HUES64 (cell line): ENCODE measurements around the gene HCRT.

ENCODE experiments used
- H3K27ac ChIP-seq: 2 replicates; pipeline ENCODE4 v1.7.0; 2013; ENCODE audit warnings: low read depth, low read length, inconsistent platforms
- H3K27me3 ChIP-seq: 2 replicates; pipeline ENCODE4 v1.6.1; 2013; ENCODE audit warnings: mild to moderate bottlenecking, low read length; ENCODE audit not compliant: insufficient read depth
- H3K36me3 ChIP-seq: 2 replicates; pipeline ENCODE4 v1.6.1; 2013; ENCODE audit warnings: mild to moderate bottlenecking, low read length; ENCODE audit not compliant: insufficient read depth
- H3K4me1 ChIP-seq: 2 replicates; pipeline ENCODE4 v1.6.1; 2013; ENCODE audit warnings: mild to moderate bottlenecking, low read length, moderate library complexity; ENCODE audit not compliant: insufficient read depth
- H3K4me3 ChIP-seq: 2 replicates; pipeline ENCODE4 v1.5.1; 2013; ENCODE audit warnings: mild to moderate bottlenecking, low read length, moderate library complexity
- H3K9ac ChIP-seq: 2 replicates; pipeline ENCODE4 v1.6.1; 2013; ENCODE audit warnings: mild to moderate bottlenecking, low read depth, low read length
- H3K9me3 ChIP-seq: 2 replicates; pipeline ENCODE4 v1.6.1; 2013; ENCODE audit warnings: low read depth, low read length; ENCODE audit not compliant: insufficient read depth
- WGBS: fragments of 150-250, 120-280 bp; methylation state at CpG from one replicate; pipeline ENCODE4 v1.1.7; 2013; ENCODE audit warnings: missing lambda C conversion rate; 5-methylcytosine and 5-hydroxymethylcytosine counted together

Gene HCRT

DNA sequence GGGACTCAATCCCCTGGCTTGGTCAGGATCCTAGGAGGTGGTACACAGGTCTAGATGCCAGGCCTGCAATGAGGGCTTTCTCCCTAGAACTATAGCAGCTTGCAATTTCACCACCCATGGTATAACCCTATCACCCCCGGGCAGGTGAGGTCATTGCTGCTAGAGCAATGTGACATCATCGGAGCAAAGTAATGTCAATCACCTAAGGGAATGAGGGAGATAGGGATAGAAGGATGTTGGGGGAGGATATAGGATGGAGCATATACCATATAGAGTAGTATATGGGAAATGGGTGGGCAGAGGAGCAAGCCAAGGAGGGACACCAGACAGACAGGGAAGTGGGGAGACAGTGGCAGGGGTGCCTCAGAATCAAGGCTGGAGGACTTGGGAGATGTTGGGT, 7.6 kb downstream of the HCRT start:
- Histone ChIP-seq H3K9me3 (no peaks in the 10 kb centered on the region), H3K9ac (no peak overlapping the region), H3K4me1 (no peaks in the 10 kb centered on the region), H3K36me3 (no peaks in the 10 kb centered on the region), H3K4me3 (no peak overlapping the region), H3K27me3 (peaks cover 28% of the 10 kb centered on the region), H3K27ac (no peak overlapping the region)
- 87% methylated on average over 2 of the region's 2 CpGs for WGBS

DNA sequence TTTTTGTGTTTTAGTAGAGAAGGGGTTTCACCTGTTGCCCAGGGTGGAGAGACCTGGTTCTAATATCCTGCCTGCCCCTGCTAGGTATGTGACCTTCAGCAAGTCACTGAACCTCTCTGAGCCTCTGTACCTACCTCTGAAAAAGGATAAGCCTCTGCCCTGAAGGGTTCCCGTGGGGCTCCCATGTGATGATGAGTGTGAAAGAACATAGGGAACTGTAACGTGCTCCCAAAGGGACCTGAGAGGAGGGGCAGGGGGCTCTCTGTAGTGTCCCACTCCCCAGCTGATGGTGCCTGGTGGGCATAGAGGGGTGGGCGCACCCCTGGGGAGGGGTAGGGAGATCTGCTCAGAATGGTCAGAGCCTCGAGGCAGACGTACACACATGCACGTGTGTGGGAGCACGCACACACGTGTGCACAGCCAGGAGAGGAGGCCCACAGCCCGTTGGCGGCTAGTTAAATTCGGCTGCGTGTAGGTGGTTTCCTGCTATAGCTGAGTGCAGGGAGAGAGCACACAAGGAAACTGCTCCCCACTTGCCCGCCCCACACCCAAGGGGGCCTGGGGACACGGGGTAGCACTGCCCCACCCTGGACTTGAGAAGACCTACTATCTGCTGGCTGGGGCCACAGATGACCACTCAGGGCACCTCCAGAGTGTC, 11.0 kb downstream of the HCRT start:
- H3K9me3 ChIP-seq: no peaks in the 10 kb centered on the region
- no peaks in the 10 kb centered on the region for H3K36me3 ChIP-seq
- H3K9ac ChIP-seq: no peak overlapping the region
- H3K4me1 ChIP-seq: no peaks in the 10 kb centered on the region
- no peak overlapping the region for H3K4me3 ChIP-seq
- no peak overlapping the region for H3K27ac ChIP-seq
- H3K27me3 ChIP-seq: no peaks in the 10 kb centered on the region
- 89% methylated on average over 14 of the region's 14 CpGs for WGBS

DNA sequence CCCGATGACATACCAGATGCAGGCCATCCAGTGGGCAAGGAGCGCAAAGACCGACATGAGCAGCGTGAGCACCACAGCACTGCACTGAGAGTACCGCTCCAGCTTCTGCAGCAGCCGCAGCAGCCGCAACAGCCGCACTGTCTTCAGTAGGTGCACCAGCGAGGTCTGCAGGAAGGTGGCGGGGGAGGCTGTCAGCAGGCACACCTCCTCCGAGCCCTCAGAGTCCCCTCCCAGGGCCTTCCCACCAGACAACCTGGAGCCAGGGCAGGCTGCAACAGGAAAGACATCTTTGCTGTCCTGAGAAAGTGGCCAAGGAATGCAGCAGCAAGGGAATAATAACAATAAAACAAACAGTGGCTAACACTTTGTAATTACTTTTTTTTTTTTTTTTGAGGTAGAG, 13.4 kb downstream of the HCRT start:
- Histone ChIP-seq H3K27me3 (no peaks in the 10 kb centered on the region), H3K36me3 (no peaks in the 10 kb centered on the region), H3K4me3 (no peak overlapping the region), H3K4me1 (no peaks in the 10 kb centered on the region), H3K9me3 (no peaks in the 10 kb centered on the region), H3K27ac (no peak overlapping the region), H3K9ac (no peak overlapping the region)
- WGBS: 65% methylated on average over 11 of the region's 11 CpGs

DNA sequence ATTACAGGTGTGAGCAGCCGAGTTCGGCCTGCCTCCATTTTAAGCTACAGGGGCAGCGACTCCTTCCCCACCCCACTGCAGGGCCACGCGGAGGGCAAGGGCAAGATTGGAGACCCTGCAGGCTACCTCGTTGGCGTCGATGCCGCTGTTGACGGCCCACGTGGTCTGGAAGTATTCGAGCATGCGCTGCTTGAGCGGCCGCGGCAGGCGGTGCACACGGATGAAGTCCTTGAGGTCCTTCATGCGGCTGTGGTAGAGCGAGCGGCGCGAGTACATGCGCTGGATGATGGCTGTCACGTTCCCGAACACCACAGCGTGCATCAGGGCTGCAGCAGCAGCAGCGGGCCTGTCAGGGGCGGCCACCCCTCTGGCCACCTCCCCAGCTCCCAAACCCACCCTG, 15.9 kb downstream of the HCRT start:
- Histone ChIP-seq H3K9ac (no peak overlapping the region), H3K36me3 (no peaks in the 10 kb centered on the region), H3K4me1 (no peaks in the 10 kb centered on the region), H3K4me3 (no peak overlapping the region), H3K27ac (no peak overlapping the region), H3K27me3 (no peaks in the 10 kb centered on the region), H3K9me3 (no peaks in the 10 kb centered on the region)
- 96% methylated on average over 29 of the region's 29 CpGs for WGBS

DNA sequence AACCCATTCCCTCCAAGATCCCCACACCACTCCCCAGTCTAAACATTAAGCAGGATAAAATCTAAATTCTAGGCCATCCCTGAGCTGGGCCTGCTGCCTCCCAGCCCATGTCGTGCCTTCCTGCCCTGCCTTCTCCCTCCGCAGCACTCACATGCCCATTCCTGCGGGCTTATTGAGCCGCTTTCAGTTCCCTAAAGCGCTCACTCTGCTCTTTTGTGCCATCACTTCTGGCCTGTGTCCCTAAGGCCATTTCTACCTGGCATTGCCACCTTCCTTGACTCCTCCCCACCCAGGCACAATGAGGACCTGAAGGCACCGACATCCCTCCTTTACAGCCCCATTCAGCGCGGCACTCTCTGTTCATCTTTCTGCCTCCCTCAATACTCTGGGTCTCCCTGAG, 17.4 kb downstream of the HCRT start:
- Histone ChIP-seq H3K27me3 (no peaks in the 10 kb centered on the region), H3K4me1 (no peaks in the 10 kb centered on the region), H3K4me3 (no peak overlapping the region), H3K36me3 (no peaks in the 10 kb centered on the region), H3K9ac (no peak overlapping the region), H3K9me3 (no peaks in the 10 kb centered on the region), H3K27ac (no peak overlapping the region)
- 92% methylated on average over 8 of the region's 8 CpGs for WGBS

DNA sequence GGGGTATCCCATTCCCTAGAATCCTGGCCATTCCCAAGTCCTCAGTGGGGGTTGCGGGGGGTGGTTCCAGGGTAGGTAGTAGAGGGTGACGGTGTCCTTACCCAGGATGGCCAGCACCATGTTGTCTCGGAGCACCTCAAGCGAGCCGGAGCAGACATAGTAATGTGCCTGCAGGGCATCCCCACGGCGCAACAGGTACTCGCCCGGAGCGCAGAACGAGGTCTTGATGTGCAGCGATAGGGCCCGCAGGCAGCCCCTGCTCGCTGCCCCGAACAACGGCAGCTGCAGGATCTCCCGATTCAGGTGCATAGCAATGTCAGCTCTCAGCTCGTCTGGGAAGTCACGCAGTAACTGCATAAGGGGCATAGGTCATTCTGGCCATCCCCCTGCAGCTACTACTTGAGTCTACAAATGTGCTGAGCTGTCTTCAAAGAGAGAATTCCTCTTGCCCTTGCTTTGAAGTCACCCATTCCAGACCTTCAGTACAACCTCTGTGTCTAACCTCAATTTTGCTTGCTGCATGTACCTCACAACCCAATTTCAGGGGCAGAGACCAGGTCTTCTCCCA, 19.0 kb downstream of the HCRT start:
- WGBS: 93% methylated on average over 19 of the region's 19 CpGs
- no peak overlapping the region for H3K9ac ChIP-seq
- H3K9me3 ChIP-seq: no peaks in the 10 kb centered on the region
- H3K36me3 ChIP-seq: no peaks in the 10 kb centered on the region
- H3K4me3 ChIP-seq: no peak overlapping the region
- H3K4me1 ChIP-seq: no peaks in the 10 kb centered on the region
- H3K27ac ChIP-seq: no peak overlapping the region
- H3K27me3 ChIP-seq: no peaks in the 10 kb centered on the region

DNA sequence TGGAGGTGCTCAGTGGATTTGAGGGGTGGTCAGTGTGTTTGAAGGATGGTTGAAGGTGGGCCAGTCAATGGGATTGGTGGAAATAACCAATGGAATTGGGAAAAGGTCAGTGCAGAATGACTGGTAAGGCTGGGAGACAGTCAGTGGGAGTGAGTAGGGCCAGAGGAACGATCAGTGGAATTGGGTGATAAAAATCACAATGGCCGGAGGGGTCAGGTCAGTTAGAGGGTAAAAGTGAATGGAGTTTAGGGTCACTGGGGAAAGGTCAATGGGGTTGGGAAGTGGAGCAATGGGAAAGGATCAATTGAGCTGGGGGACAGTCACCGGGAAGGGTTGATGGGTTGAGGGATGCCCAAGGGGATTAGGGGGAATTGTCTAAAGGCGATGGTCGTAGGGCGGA, 19.5 kb downstream of the HCRT start:
- Histone ChIP-seq H3K36me3 (no peaks in the 10 kb centered on the region), H3K27me3 (no peaks in the 10 kb centered on the region), H3K4me3 (no peak overlapping the region), H3K4me1 (no peaks in the 10 kb centered on the region), H3K9ac (no peak overlapping the region), H3K9me3 (no peaks in the 10 kb centered on the region), H3K27ac (no peak overlapping the region)
- 94% methylated on average over 6 of the region's 6 CpGs for WGBS

DNA sequence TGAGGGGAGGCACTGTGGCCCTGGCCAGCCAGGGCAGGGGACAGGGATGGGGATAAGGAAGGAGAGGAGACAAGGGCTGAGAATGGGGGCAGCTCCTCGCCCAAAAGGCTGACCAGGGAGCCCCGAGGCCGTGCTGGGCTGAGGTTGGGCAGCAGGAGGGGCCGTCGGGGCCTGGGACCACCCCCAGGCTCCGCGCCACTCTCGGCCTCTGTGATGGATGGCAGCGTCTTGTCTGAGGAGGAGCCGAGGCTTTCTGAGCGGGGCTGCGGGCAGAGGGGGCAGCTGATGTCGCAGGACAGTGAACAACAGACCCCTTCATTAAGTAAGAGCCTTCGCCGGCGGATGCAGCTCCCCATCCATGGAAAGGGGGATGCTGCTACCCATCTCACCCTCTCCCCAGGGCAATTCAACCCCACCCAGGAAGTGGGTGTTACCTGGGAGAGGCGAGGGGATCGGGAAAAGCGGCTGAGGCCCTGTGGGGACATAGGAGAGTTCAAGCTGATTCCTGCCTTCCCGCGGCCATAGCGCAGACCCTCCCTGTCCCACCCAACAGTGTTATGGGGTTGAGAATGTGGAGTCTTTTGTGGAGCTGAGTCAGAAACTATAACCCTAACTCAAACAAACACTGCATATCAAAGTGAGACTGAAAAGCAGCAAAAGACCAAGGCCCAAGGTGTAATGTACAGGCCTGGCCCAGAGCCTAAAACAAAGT, 21.4 kb downstream of the HCRT start:
- Histone ChIP-seq H3K27ac (no peak overlapping the region), H3K27me3 (no peaks in the 10 kb centered on the region), H3K9ac (no peak overlapping the region), H3K9me3 (no peaks in the 10 kb centered on the region), H3K4me1 (no peaks in the 10 kb centered on the region), H3K4me3 (no peak overlapping the region), H3K36me3 (no peaks in the 10 kb centered on the region)
- 84% methylated on average over 20 of the region's 22 CpGs for WGBS

DNA sequence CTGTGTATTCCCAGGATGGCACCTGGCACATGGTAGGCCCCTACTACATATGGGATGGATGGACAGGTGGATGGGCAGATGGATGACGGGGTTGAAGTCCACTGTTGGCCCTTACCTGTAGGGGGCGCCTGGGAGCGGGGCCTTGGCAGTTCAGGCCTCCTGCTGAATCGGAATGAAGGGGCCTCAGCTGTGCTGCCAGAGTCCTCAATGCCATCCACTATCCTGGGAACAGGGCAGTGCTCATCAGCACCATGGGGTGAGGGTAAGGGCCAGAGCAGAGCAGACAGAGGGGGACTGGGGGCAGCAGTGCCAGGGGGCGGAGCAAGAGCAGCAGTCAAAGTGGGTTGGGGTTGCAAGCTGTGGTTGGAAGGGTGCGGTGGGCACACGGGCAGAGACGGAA, 22.1 kb downstream of the HCRT start:
- no peak overlapping the region for H3K4me3 ChIP-seq
- no peak overlapping the region for H3K27ac ChIP-seq
- no peaks in the 10 kb centered on the region for H3K4me1 ChIP-seq
- H3K27me3 ChIP-seq: no peaks in the 10 kb centered on the region
- H3K9me3 ChIP-seq: no peaks in the 10 kb centered on the region
- 70% methylated on average over 8 of the region's 8 CpGs for WGBS
- H3K36me3 ChIP-seq: no peaks in the 10 kb centered on the region
- H3K9ac ChIP-seq: no peak overlapping the region

DNA sequence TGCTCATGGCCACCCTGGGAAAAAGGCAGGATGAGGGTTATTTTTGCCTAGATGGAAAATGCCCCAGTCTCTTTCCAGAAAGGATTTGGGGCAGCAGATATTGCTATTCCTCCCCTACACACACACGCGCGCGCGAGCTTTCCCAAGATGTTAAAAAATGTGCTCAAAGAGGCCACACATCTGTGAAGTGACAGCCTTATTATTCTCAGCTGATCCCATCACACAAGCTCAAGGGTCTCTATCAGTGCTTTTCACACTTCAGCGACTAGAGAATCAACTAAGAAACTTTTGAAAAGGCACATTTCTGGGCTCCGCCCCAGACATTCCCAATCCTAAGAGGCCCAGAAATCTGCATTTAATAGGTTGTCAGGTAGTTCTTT, 24.7 kb downstream of the HCRT start:
- H3K9ac ChIP-seq: no peak overlapping the region
- no peaks in the 10 kb centered on the region for H3K36me3 ChIP-seq
- no peak overlapping the region for H3K27ac ChIP-seq
- H3K27me3 ChIP-seq: no peaks in the 10 kb centered on the region
- no peaks in the 10 kb centered on the region for H3K9me3 ChIP-seq
- no peak overlapping the region for H3K4me3 ChIP-seq
- WGBS: 91% methylated on average over 6 of the region's 7 CpGs
- H3K4me1 ChIP-seq: no peaks in the 10 kb centered on the region

DNA sequence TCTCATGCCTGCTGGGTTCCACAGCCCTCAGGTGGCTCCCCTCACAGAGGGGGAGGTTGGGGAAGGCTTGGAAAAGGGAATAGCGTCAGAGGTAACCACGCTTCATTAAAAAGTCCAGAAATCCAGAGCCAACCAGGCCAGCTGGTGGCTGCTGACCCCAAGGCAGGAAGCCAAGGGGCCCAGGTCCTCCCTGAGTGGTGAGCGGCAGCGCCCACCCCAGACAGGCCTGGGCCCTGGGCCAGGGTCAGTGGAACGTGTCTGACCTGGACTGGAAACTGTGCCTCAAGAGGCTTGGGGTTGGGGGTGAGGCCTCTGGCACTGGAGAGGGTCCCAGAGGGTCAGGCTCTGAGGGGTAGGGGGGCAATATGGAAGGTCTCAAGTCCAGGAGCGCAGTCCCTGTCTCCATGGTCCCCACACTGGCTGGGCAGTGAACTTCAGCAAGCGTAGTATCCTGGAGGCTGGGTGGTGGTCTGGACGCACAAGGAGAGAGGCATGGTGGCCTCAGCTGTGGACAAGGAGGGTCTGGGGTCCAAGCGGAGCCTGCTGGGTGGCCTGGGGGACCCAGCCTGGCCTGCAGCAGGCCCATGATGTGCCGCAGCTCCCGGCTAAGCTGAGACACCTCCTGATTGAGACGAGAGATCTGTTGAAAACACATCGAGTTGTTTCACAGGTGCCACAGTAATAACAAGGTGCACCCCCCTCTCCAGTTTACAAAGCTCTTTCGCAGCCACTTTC, 25.3 kb downstream of the HCRT start:
- Histone ChIP-seq H3K9ac (no peak overlapping the region), H3K4me3 (no peak overlapping the region), H3K4me1 (no peaks in the 10 kb centered on the region), H3K9me3 (no peaks in the 10 kb centered on the region), H3K27ac (no peak overlapping the region), H3K36me3 (no peaks in the 10 kb centered on the region), H3K27me3 (no peaks in the 10 kb centered on the region)
- WGBS: 91% methylated on average over 14 of the region's 14 CpGs
